ENCODE measurements around the gene ATP6V0E1. TPM values are rescaled to one million over a fixed set of nuclear protein-coding genes. Genes with fewer than 3 reads are reported as not detected.

Gene ATP6V0E1
- total and polyA plus RNA-seq, 2 of the 8 experiments (the other 6 are each of a cell fraction or from before 2014, with no cell fraction given) = 108 to 134 TPM

GRCh38 chr5:173025651-173026050 lies 42.1 kb downstream of the ATP6V0E1 start:
- Histone ChIP-seq H3K23ac (ENCODE audit: insufficient read length) (no peak overlapping the region), H3K9ac (replicated peaks in 1 of 4; ENCODE audit: extremely low read depth in 1 of 4, low read depth in 3 of 4, low read length in 3 of 4) (no peak overlapping the region), H3K9me3 (ENCODE audit: insufficient read depth in 2 of 2, low read depth in 1 of 2, low read length in 1 of 2) (no peaks in the 10 kb centered on the region), H4K91ac (replicated peaks; ENCODE audit: insufficient read length, low read length) (no peak overlapping the region), H2BK15ac (ENCODE audit: low read length) (no peak overlapping the region), H3K27me3 (replicated peaks in 1 of 4; ENCODE audit: control insufficient read depth in 3 of 4, extremely low read depth in 1 of 4, insufficient read depth in 3 of 4, low read length in 3 of 4) (no peaks in the 10 kb centered on the region), H4K20me1 (replicated peaks in 1 of 2; ENCODE audit: control insufficient read depth in 1 of 2, insufficient read depth in 2 of 2, low read length in 2 of 2) (peaks cover 3 to 7% of the 10 kb centered on the region in 2 experiments), H4K8ac (ENCODE audit: extremely low read depth, insufficient read depth, low read length) (no peak overlapping the region; the same call in 1 of the 2 replicates), H3K79me1 (ENCODE audit: low read depth, low read length) (peaks cover 6% of the 10 kb centered on the region), H3K4me3 (ENCODE audit: extremely low read depth in 1 of 4, insufficient read depth in 2 of 4, low read depth in 3 of 4, low read length in 4 of 4) (no peak overlapping the region), H2BK12ac (ENCODE audit: low read depth, low read length) (no peak overlapping the region), H2AFZ (ENCODE audit: low read length) (no peak overlapping the region), H3K56ac (replicated peaks; ENCODE audit: insufficient read length, low read depth, low read length) (no peak overlapping the region), H4K5ac (ENCODE audit: insufficient read length, low read depth, low read length) (no peak overlapping the region), H2BK5ac (ENCODE audit: low read depth, low read length) (no peak overlapping the region), H3K4me1 (replicated peaks in 1 of 4; ENCODE audit: control insufficient read depth in 3 of 4, insufficient read depth in 4 of 4, low read length in 3 of 4) (peaks cover 2 to 5% (median 3%) of the 10 kb centered on the region in 4 experiments; a peak in 4 of 7 replicates), H2BK20ac (ENCODE audit: low read length) (no peak overlapping the region), H2BK120ac (replicated peaks; ENCODE audit: low read depth, low read length) (no peak overlapping the region), H3K18ac (ENCODE audit: extremely low read depth, low read length) (no peak overlapping the region), H2AK5ac (ENCODE audit: low read depth, low read length) (no peak overlapping the region), H3K4ac (replicated peaks; ENCODE audit: insufficient read length, low read depth, low read length) (no peak overlapping the region), H3K4me2 (ENCODE audit: insufficient read depth in 1 of 2, low read depth in 2 of 2, low read length in 2 of 2) (no peak overlapping the region), H3K27ac (ENCODE audit: low read depth, low read length) (no peak overlapping the region), H3K14ac (ENCODE audit: insufficient read length) (no peak overlapping the region), H3K79me2 (ENCODE audit: control insufficient read depth in 1 of 2, insufficient read depth in 2 of 2, low read length in 2 of 2) (peaks cover 3 to 14% of the 10 kb centered on the region in 2 experiments; a peak in 2 of 4 replicates), H3K23me2 (ENCODE audit: low read depth, low read length) (no peaks in the 10 kb centered on the region), H3K36me3 (ENCODE audit: control insufficient read depth in 2 of 4, insufficient read depth in 4 of 4, low read length in 3 of 4) (peaks cover 0 to under 1% (median under 1%) of the 10 kb centered on the region in 4 experiments; a peak in 1 of 8 replicates)
- WGBS, 2 experiments (ENCODE audit: extremely low coverage in 1 of 2, insufficient coverage in 1 of 2, insufficient read length in 1 of 2, insufficient replicate concordance in 2 of 2, low coverage in 1 of 2, low lambda C conversion rate in 2 of 2, missing lambda C conversion rate in 1 of 2) = 90% methylated on average over 6 of the region's 6 CpGs; no CpG with 5 or more reads in 1 of the 2 experiments
- FAIRE-seq (no peak), DNase-seq (ENCODE audit: low read depth in 1 of 2, low spot score in 2 of 2) (no peak)
- ChIA-PET CTCF (ENCODE audit: partially characterized antibody) (interaction anchor here (1.0 kb wide), 1 partner anchor 42 kb away, joined by 3 read pairs; no protein-coding TSS in a partner anchor), POLR2A (ENCODE audit: partially characterized antibody) (interaction anchor here (0.7 to 0.8 kb wide), 2 partner anchors 119 to 254 kb away, joined by 3 to 4 read pairs; no protein-coding TSS in a partner anchor)
- no peak for TF ChIP-seq BRCA1 (IDR thresholded peaks at IDR 0.05; ENCODE audit: low read depth, low read length)
- TF ChIP-seq RAD21 (IDR thresholded peaks at IDR 0.05 in 1 of 2, conservative IDR thresholded peaks at IDR 0.05 in 1 of 2; ENCODE audit: low read depth in 2 of 2, low read length in 2 of 2) = no peak
- TF ChIP-seq KDM4A (IDR thresholded peaks at IDR 0.05; ENCODE audit: low read depth, low read length, severe bottlenecking) = no peak
- TF ChIP-seq HDAC2 (IDR thresholded peaks at IDR 0.05; ENCODE audit: borderline replicate concordance in 1 of 2, low read depth in 2 of 2, low read length in 2 of 2) = no peak
- TF ChIP-seq E2F6 (IDR thresholded peaks at IDR 0.05) = no peak
- no peak for TF ChIP-seq BCL11A (IDR thresholded peaks at IDR 0.05; ENCODE audit: low read depth in 2 of 2, low read length in 2 of 2)
- no peak for TF ChIP-seq SP4 (IDR thresholded peaks at IDR 0.05; ENCODE audit: low read length)
- TF ChIP-seq CBX8 (IDR thresholded peaks at IDR 0.05; ENCODE audit: borderline replicate concordance, low read depth, low read length) = no peak
- TF ChIP-seq SP2 (IDR thresholded peaks at IDR 0.05; ENCODE audit: low read length) = no peak
- no peak for TF ChIP-seq CTBP2 (IDR thresholded peaks at IDR 0.05; ENCODE audit: borderline replicate concordance, insufficient read depth, insufficient read length, low read length)
- no peak for TF ChIP-seq SP1 (IDR thresholded peaks at IDR 0.05; ENCODE audit: low read depth, low read length)
- no peak for TF ChIP-seq POLR2AphosphoS5 (IDR thresholded peaks at IDR 0.05; ENCODE audit: low read depth, low read length)
- no peak for TF ChIP-seq CHD1 (IDR thresholded peaks at IDR 0.05; ENCODE audit: low read depth, low read length)
